Measurements from ENCODE around the gene LETM1.

- TF ChIP-seq POLR2A (IDR thresholded peaks at IDR 0.05) (no peak), POLR2AphosphoS5 (IDR thresholded peaks at IDR 0.05; ENCODE audit: insufficient read depth in 1 of 2, low read depth in 1 of 2) (no peak), CTCF (IDR thresholded peaks at IDR 0.05) (no peak)
These were observed 66.4 kb downstream of the LETM1 start for GRCh38 chr4:1789552-1789951.
